Activated T-helper 2 cell treated with anti-CD3 and anti-CD28 coated beads, Interferon-gamma antibody, Interleukin-2, Interleukin-4, amounts not matched to agents 10 μg/mL and 5 μg/mL and 100 μg/mL, durations not matched to agents 14 hours and 24 hours and 36 hours (primary cell): ENCODE data around the gene SDHAF3. TPM values are rescaled to one million over a fixed set of nuclear protein-coding genes. Genes with fewer than 3 reads are reported as not detected.

Source experiments
- DNase-seq: peaks from one replicate; pipeline ENCODE4 v3.0.0; 2021; ENCODE audit warnings: low spot score
- H3K27ac Mint-ChIP-seq: one replicate; pipeline ENCODE4 v1.8.0; 2021; ENCODE audit warnings: mixed read lengths
- H3K27me3 Mint-ChIP-seq: one replicate; pipeline ENCODE4 v1.8.0; 2021; ENCODE audit warnings: low read depth, mixed read lengths
- H3K36me3 Mint-ChIP-seq: one replicate; pipeline ENCODE4 v1.8.0; 2021; ENCODE audit warnings: low read depth, mixed read lengths
- H3K4me1 Mint-ChIP-seq: one replicate; pipeline ENCODE4 v1.8.0; 2021; ENCODE audit warnings: low read depth, mixed read lengths
- H3K4me3 Mint-ChIP-seq: one replicate; pipeline ENCODE4 v1.8.0; 2021; ENCODE audit warnings: low read depth, mild to moderate bottlenecking, moderate library complexity, mixed read lengths
- H3K9me3 Mint-ChIP-seq: one replicate; pipeline ENCODE4 v1.8.0; 2021; ENCODE audit warnings: mixed read lengths
- intact Hi-C: fragments of 100-400 bp; cut with micrococcal nuclease; formaldehyde crosslinking; loops from one replicate; pipeline ENCODE4 v1.15.1; 2023
- total RNA-seq: library from RNA; stranded (reverse); gene quantifications from 2 replicates; pipeline ENCODE4 v1.2.3, GENCODE V29; 2022

SDHAF3 gene
- total RNA-seq, 1 donor from 2014 or later = 23.7 TPM

GRCh38 chr7:97198596-97198995 is 81.1 kb downstream of the SDHAF3 start:
- H3K36me3 Mint-ChIP-seq = no peaks in the 10 kb centered on the region
- H3K9me3 Mint-ChIP-seq = no peaks in the 10 kb centered on the region
- DNase-seq = no peak
- intact Hi-C loops = no loop called here
- no peak overlapping the region for H3K4me3 Mint-ChIP-seq
- H3K4me1 Mint-ChIP-seq = no peaks in the 10 kb centered on the region
- peaks cover 6% of the 10 kb centered on the region for H3K27me3 Mint-ChIP-seq
- H3K27ac Mint-ChIP-seq = no peak overlapping the region

- H3K4me3 Mint-ChIP-seq = no peak overlapping the region
- no peak for DNase-seq
- no peaks in the 10 kb centered on the region for H3K36me3 Mint-ChIP-seq
- H3K4me1 Mint-ChIP-seq = no peaks in the 10 kb centered on the region
- H3K27ac Mint-ChIP-seq = no peak overlapping the region
- H3K27me3 Mint-ChIP-seq = peaks cover 6% of the 10 kb centered on the region
- H3K9me3 Mint-ChIP-seq = no peaks in the 10 kb centered on the region
- intact Hi-C loops = no loop called here
Measured at GRCh38 chr7:97200018-97200417, 82.5 kb downstream of the SDHAF3 start.

GRCh38 chr7:97203957-97204356 is 86.5 kb downstream of the SDHAF3 start:
- no peak overlapping the region for H3K27ac Mint-ChIP-seq
- no peaks in the 10 kb centered on the region for H3K27me3 Mint-ChIP-seq
- H3K36me3 Mint-ChIP-seq = no peaks in the 10 kb centered on the region
- H3K4me1 Mint-ChIP-seq = no peaks in the 10 kb centered on the region
- H3K4me3 Mint-ChIP-seq = no peak overlapping the region
- no peaks in the 10 kb centered on the region for H3K9me3 Mint-ChIP-seq
- DNase-seq = no peak
- intact Hi-C loops = no loop called here

- H3K36me3 Mint-ChIP-seq = no peaks in the 10 kb centered on the region
- H3K4me1 Mint-ChIP-seq = no peaks in the 10 kb centered on the region
- no peak overlapping the region for H3K27ac Mint-ChIP-seq
- intact Hi-C loops = no loop called here
- DNase-seq = no peak
- H3K4me3 Mint-ChIP-seq = no peak overlapping the region
- H3K9me3 Mint-ChIP-seq = no peaks in the 10 kb centered on the region
- no peaks in the 10 kb centered on the region for H3K27me3 Mint-ChIP-seq
Measured at GRCh38 chr7:97204821-97205220, 87.3 kb downstream of the SDHAF3 start.

- Mint-ChIP-seq H3K4me3 (no peak overlapping the region), H3K4me1 (no peaks in the 10 kb centered on the region), H3K27me3 (no peaks in the 10 kb centered on the region), H3K9me3 (peaks cover 4% of the 10 kb centered on the region), H3K27ac (no peak overlapping the region), H3K36me3 (no peaks in the 10 kb centered on the region)
- no peak for DNase-seq
- intact Hi-C loops = no loop called here
Measured at GRCh38 chr7:97215556-97215955, 98.1 kb downstream of the SDHAF3 start.

- intact Hi-C loops = no loop called here
- H3K27me3 Mint-ChIP-seq = peaks cover 2% of the 10 kb centered on the region
- H3K27ac Mint-ChIP-seq = no peak overlapping the region
- no peaks in the 10 kb centered on the region for H3K4me1 Mint-ChIP-seq
- H3K36me3 Mint-ChIP-seq = no peaks in the 10 kb centered on the region
- no peak overlapping the region for H3K4me3 Mint-ChIP-seq
- peaks cover 4% of the 10 kb centered on the region for H3K9me3 Mint-ChIP-seq
- DNase-seq = no peak
Measured at GRCh38 chr7:97218767-97219166, 101.3 kb downstream of the SDHAF3 start.

GRCh38 chr7:97219237-97219636 is 101.7 kb downstream of the SDHAF3 start:
- H3K27me3 Mint-ChIP-seq = peaks cover 2% of the 10 kb centered on the region
- H3K4me1 Mint-ChIP-seq = no peaks in the 10 kb centered on the region
- peaks cover 4% of the 10 kb centered on the region for H3K9me3 Mint-ChIP-seq
- H3K4me3 Mint-ChIP-seq = no peak overlapping the region
- DNase-seq = no peak
- no peaks in the 10 kb centered on the region for H3K36me3 Mint-ChIP-seq
- no peak overlapping the region for H3K27ac Mint-ChIP-seq
- intact Hi-C loops = no loop called here

- intact Hi-C loops = no loop called here
- Mint-ChIP-seq H3K27ac (no peak overlapping the region), H3K36me3 (no peaks in the 10 kb centered on the region)
Measured at GRCh38 chr7:97224316-97224715, 106.8 kb downstream of the SDHAF3 start.

GRCh38 chr7:97226541-97226940 is 109.0 kb downstream of the SDHAF3 start:
- no peak overlapping the region for H3K4me3 Mint-ChIP-seq
- DNase-seq = no peak
- H3K27ac Mint-ChIP-seq = no peak overlapping the region
- H3K9me3 Mint-ChIP-seq = no peaks in the 10 kb centered on the region
- no peaks in the 10 kb centered on the region for H3K4me1 Mint-ChIP-seq
- peaks cover 2% of the 10 kb centered on the region for H3K27me3 Mint-ChIP-seq
- no peaks in the 10 kb centered on the region for H3K36me3 Mint-ChIP-seq
- intact Hi-C loops = no loop called here

More at GRCh38 chr7:97224316-97224715, 106.8 kb downstream of the SDHAF3 start:
- DNase-seq = no peak
- Mint-ChIP-seq H3K4me1 (no peaks in the 10 kb centered on the region), H3K9me3 (no peaks in the 10 kb centered on the region), H3K27me3 (peaks cover 2% of the 10 kb centered on the region), H3K4me3 (no peak overlapping the region)

Other genes with a start within 250 kb of the SDHAF3 start
- not detected in 2 replicates for gene DLX6, start 112.1 kb upstream of the SDHAF3 start, total RNA-seq
- gene DLX5, start 92.9 kb upstream of the SDHAF3 start, total RNA-seq = not detected in 2 replicates